CD4-positive, alpha-beta T cell treated with Interferon gamma for 1 hour (primary cell): ENCODE measurements around the gene SLC32A1.

Experiments used
- DNase-seq: peaks from one replicate; pipeline ENCODE4 v3.0.0-alpha.2; 2020

SLC32A1 gene

DNA sequence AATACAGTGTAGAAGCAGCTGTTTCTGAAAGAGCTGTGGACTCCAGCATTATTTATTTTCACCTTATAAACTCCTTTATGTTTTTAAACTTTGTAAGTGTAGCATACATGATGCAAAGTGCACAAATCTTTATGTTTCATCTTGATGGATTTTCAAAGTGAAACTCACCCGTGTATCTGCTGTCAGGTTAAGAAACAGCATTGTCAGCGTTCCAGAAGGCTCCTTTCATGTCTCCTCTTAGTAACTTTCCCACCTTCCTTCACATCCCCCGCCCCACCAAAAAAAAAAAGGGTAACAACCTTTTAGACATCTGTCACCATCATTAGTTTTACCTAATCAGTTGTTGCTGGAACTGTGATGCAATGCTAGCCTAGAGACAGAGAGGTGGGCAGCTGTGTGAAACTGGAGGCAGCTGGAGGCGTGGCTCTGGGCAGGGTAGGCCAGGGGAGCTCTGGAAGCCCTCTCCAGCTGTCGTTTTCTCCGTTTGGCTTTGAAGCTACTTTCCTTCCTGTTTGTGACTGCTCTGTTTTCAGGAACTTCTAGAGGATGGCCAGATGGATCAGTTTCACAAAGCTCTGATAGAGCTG, 31.1 kb downstream of the SLC32A1 start:
- DNase-seq, result no peak

GRCh38 chr20:38757145-38757775, 33.0 kb downstream of the SLC32A1 start:
- no peak for DNase-seq

GRCh38 chr20:38759106-38759505, 34.8 kb downstream of the SLC32A1 start:
- no peak for DNase-seq

DNA sequence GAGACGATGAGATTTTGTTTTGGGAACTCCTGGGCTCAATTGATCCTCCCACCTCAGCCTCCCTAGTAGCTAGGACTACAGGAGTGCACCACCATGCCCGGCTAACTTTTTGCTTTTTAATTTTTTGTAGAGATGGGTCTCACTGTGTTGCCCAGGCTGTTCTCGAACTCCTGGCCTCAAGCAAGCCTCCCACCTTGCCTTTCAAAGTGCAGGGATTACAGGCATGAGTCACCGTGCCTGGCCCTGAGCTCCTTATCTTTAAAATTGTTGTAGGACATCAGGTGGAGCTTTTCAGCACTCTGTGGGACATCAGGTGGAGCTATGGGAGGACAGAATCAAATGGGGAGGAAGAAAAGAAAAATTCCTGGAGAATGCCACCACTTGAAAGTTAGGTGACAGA, 36.7 kb downstream of the SLC32A1 start:
- DNase-seq, result no peak

DNA sequence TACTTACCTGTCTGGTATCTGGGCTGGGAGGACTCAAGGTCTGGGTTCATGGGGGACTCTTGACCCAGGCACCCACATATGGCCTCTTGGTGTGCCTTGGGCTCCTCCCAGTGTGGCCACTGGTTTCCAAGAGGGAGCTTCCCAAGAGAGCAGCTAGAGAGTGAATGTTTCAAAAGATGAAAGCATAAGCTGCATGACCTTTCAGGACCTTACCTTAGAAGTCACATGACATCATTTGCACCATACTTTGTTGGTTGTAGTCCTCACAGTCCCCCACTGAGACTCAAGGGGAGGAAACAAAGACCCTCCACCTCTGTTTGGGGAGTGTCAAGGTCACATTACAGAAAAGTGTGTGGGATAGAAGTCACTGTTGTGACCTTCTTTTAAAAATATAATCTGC, 37.9 kb downstream of the SLC32A1 start:
- DNase-seq, result no peak

GRCh38 chr20:38763616-38764015, 39.3 kb downstream of the SLC32A1 start:
- DNase-seq, result no peak

- no peak for DNase-seq
These were observed 40.5 kb downstream of the SLC32A1 start for GRCh38 chr20:38764567-38765318.

GRCh38 chr20:38766071-38766470, 41.8 kb downstream of the SLC32A1 start:
- DNase-seq, result no peak

DNA sequence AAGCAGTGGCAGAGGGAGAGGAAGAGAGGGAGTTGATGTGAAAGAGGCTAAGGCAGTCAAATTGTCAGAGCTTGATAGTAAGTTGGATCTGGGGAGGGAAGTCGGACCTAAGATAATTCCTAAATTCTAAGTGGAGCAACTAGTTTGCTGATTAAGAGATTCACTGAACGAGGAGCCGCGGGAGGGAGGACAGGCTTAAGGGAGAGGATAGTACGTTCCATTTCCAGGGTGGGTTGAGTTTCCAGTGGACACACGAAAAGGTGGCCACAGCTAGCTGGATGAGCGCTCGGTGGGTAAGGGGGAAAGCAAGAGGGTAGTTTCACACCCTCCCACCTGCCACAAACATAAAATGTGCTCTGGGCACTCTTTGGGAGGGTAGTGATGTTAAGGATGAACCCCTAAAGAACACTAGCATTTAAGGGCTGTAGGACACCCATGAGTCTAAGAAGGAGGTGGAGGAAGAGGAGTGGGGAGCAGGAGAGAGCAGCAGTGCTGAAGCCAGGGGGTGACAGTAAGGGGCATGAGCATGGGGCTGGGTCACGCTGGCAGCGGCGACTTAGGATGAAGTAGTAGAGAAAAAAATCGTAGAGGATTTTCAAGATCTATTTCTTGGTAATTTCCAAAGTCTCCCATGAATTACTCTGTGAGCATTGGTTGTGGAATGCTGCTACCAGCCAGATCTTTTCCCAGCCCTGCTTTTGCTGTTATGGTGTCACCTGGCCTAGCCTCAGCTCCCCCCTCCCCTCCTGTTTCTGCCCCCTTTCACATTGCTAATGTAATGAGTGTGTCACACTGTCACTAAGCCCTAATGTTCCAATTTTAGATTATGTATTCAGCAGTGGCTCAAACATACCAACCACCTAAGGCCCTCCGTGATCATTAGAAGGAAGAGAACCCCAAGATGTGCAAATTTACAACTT, 45.4 kb downstream of the SLC32A1 start:
- no peak for DNase-seq

DNA sequence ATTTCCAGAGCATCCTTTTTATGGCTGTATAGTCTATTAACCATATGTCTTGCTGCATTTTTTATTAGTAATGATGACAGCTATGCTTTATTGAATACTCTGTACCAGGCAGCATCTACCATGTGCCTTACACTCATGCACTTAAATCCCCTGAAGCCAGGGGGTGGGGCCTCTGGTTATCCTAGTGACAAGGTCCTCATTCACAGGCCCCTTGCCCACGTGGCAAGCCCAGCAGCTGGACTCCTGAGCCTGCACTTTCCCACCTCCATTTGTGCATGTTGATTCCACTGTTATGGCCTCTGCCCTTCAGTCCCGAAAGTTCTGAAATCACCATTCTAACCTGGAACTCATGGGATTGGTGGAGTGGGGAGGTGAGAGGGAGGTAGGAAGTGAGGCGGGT, 46.3 kb downstream of the SLC32A1 start:
- DNase-seq, result no peak

DNA sequence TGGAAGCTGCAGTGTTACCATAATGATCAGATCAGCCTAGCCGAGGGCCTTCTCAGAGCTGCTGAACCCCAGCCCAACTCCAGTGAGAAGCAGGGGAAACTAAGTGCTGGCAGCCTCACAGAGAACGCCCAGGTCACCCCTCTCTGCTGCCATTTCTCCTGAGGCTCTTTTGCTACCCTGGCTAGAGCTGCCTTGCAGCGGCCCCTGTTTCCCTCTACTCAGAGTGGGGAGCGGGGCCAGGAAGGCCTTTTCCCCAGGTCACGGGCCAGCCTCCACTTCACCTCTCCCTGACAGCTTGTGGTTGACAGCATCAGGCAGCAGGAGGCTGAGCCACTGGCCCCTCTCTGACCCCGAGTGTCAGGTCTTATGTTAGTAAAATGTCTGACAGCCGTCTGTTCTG, 46.7 kb downstream of the SLC32A1 start:
- DNase-seq, result no peak

- no peak for DNase-seq
These were observed 47.3 kb downstream of the SLC32A1 start for GRCh38 chr20:38771621-38772020.

DNA sequence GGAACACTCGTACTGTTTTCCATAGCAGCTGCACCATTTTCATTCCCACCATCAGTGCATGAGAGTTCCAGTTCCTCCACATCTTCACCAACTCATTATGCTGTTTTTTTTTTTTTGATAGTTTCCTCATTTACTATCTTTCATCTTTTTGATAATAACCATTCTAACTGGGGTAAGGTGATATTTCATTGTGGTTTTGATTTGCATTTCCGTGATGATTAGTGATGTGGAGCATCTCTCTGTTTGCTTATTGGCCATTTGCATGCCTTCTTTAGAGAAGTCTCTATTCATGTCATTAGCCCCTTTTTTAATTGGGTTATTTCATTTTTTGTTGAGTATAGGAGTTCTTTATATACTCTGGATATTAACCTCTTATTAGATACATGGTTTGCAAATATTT, 49.9 kb downstream of the SLC32A1 start:
- no peak for DNase-seq

- DNase-seq, result peak; percentile 6
These were observed 52.1 kb downstream of the SLC32A1 start for GRCh38 chr20:38776363-38776762.
